Effector CD8-positive, alpha-beta T cell (primary cell): ENCODE results near the gene FGFBP3.
"Not testable (repeated sequence)": the region's sequence is repeated elsewhere in the genome, so short reads cannot be mapped to it uniquely, and the experiment has no call there.

Source experiments
- DNase-seq: peaks from one replicate; lab custom pipeline; 2025; lab: John Stamatoyannopoulos, UW

The FGFBP3 gene

DNA sequence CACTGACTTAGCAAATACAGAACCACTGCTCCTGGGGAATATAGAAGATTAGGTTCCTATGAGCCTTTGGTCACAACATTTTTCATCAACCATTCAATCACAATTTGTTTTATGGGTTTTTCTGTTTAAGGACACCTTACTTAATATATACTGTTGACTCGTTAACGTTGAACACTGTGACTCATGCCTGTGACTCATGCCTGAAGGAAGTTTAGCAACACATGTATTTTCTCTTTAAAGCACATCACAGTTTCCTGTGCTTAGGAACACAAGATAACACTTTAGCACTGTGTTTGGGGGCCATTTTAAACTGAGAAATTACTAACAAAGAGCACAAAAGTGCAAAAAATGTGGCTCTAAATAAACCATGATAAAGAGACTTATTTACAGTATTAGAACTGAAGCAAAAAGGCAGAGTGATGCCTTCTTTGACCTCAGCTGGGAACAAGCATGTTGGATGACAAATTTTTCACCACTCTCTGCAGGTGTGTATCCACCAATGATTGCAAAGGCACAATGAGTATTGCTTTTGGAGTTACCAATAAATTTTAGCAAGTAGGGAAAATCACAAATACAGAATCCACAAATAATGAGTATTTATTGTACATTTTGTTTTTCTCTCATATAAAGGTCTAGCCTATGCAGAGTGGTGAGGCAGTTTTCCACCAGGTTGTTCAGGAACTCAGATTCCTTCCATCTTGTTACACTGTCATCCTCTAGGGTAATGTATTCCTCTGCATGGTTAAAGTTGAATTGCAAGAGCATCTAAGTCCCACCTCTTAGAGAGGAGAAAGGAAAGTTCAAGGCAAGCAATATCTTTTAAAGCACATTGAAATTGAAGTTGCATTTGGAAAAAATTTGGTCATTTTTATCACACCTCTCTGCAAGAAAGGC, 7.3 kb downstream of the FGFBP3 start:
- no peak for DNase-seq

DNA sequence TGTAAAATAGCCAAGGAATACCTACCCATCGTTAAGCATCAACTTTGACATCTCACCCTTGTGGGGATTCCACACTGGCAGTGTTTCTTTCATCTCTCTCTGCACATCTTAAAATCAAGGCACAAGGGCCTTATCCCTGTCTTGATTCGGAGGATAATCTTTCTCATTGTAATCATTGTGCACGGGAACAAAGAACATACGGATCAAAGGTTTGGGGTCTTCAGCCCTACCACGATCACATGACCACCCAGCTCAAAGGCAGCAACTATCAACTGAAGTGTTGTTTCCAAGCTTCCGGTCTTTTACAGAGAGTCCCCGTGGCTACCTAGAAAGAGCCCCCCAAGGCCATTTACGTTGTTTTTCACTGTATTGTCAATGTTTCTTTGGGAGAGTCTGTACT, 11.9 kb downstream of the FGFBP3 start:
- no peak for DNase-seq

DNA sequence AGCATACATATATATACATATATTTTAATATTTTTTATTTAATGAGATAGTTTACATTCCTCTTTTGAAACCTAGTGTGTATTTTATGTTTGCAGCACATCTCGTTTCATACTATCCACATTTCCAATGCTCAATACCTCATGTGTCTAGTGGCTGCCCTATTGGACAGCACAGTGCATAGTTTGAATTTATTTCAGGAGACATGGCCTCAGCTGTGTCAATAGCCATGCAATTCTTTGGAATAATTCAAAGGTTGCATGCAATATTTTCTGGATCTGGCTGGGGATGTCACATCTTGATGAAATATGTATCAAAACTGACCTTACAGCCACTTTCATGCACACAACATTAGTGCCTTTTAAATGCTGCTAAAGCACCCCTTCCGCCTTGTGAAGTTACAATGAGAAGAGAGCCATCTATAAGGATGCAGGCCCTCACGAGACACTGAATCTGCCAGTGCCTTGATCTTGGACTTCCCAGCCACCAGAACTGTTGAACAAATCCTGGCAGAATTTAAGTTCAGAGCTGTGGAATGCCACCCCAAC, 13.0 kb downstream of the FGFBP3 start:
- no peak for DNase-seq

DNA sequence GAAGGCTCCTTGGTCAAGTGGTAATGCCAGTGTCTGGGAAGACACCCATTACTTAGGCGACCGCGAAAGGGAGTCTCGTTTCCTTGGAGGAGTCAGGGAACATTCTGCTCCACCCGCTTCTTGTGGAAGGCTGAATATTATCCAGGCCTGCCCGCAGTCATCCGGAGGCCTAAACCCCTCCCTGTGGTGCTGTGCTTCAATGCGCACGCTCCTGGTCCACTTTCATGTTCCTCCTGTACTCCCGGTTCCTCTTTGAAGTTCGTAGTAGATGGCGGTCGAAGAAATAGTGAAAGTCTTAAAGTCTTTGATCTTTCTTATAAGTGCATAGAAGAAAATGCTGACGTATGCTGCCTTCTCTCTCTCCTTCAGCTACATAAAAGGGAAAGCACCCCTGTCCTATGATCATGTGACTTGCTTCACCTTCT, 15.0 kb downstream of the FGFBP3 start:
- DNase-seq: not testable (repeated sequence)

DNA sequence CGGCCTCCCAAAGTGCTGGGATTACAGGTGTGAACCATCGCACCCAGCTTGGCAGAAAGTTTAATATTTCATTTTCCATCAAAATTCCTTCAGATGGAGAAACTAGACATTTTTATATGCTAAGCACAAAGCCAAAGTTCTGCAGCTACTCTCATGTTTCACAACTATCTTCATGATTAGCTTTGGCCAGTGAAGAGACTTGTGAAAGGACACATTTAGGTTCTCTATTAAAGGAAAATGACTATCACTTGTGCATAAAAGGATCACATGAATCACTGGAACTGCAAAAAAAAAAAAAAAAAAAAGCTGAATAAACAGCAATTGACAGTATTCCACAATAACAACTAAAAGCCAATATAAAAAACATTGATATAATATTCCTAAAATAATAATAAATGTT, 16.2 kb downstream of the FGFBP3 start:
- DNase-seq: no peak

DNA sequence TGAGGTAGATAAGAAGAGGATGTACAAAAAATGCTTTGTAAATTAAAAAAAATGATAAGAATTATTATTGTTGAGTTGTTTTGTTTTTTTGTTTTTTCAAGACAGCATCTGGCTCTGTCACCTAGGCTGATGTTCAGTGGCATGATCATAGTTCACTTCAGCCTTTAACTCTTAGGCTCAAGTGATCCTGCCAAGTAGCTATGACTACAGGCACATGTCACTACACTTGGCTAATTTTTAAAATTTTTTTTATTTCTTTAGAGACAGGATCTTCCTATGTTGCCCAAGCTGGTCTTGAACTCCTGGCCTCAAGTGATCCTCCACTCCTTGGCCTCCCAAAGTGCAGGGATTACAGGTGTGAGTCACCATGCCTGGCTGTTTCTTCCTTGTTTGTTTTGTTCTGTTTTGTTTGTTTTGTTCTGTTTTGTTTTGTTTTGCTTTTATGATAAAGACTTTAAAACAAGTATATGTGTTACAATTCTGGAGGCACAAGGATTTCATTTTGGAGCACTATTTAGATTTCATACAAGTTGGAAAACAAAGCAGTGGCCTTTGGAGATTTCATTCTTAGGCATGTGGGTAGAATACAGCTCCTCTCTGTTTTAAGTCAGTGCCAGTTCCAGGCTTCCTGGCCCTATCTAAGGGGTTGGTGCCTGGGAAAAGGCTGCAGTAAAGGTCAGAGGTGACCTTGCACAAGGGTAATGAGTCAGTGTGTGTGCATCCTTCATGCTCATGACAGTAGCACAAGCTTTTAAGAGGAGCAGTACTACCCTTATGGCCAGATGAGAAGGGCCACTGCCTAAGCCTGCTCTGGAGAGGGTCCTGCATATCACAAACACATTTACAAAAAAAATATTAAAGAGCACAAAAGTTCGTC, 17.9 kb downstream of the FGFBP3 start:
- no peak for DNase-seq

DNA sequence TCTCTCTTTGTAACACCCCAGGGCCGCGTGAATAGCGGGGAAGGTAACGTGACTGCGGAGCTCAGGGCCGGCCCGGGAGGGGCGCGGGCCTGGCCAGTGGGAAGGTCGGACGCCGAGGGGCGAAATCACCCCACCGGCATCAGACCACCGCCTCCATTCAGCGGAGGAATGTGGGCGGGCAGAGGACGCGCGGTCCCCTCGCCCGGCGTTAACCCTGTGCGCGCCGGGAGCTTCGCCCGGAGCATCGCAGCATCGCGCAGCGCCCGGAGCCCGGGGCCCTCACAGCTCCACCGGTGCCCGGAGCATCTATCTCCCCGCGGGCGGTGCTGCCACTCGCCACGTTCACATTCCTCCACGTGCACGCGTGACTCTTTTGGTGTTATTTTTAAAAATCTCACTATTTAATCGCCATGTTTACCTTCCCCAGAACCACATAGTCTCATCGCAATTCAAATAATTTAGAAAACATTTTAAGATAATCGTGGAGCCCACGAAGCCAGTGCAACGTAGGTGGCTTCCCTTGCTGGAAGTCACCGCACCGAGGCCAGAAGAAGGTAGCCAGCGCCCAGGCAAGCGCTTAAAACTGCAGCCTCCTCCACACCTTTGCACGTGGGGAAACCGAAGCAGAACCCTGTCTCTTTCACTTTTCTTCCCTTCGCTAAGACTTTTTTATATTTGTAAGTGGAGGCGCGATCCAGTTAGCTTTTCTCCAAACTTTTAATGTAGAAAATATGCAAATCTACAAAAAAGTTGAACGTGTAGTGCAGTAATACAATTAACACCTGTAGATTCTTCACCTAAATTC, 21.8 kb downstream of the FGFBP3 start:
- DNase-seq: no peak

DNA sequence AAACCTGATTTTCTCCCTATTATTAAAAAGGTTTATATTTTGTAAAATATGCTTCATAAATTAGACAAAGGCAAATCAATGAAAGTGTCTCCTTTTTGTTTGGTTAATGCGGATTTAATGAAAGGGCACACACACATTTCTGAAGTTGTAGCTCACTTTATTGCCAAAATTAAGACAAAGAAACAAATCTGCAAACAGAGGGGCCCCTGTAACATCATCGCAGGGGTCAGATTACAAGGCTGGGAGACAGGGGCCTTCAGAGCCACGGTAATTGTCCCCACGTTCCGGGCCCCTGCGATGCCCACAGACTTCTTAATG, 22.4 kb downstream of the FGFBP3 start:
- no peak for DNase-seq

DNA sequence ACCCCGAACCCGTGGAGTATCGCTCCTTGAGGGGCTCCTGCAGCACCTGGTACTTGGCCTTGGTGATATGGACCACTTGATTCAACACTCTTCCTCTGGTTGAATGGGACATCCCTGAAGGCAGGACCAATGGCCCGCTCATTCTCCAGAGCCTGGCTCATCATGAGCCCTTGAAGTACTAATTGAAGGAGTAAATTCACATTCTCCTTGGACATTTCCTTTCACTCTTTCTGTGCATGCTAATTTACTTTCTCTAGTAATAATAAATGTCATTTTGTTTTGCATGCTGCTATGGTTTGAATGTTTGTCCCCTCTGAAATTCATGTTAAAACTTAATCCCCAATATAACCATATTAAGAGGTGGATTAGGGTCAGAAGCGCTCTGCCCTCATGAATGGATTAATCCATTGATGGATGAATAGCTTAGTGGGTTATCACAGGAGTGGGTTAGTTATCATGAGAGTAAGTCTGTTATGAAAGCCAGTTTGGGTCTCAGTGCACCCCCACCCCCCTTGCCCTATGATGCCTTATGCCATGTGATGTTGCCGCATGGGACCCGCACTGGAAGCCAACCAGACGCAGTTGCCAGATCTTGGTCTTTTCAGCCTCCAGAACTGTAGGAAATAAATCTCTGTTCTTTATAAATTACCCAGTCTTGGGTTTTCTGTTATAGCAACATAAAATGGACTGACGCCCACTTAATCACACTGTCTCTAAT, 23.8 kb downstream of the FGFBP3 start:
- no peak for DNase-seq

DNA sequence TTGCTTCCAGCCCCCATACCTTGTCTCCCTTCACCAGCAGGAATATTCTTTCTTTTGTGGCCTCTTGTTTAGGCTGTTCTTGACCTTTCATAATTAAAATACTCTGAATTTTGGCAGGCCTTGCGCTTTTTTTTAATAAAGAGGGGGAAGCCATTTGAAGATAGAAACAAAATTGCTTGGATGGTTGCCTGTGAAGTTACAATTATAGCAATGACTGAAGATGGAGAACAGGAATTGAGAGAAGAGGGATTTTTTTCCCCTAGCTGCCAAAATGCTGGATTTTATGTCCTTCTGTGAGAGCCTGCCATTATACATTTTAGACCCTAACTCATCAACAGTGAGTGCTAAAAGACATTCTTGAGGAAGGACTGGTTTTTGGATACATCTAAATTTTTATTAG, 24.8 kb downstream of the FGFBP3 start:
- DNase-seq: no peak

DNA sequence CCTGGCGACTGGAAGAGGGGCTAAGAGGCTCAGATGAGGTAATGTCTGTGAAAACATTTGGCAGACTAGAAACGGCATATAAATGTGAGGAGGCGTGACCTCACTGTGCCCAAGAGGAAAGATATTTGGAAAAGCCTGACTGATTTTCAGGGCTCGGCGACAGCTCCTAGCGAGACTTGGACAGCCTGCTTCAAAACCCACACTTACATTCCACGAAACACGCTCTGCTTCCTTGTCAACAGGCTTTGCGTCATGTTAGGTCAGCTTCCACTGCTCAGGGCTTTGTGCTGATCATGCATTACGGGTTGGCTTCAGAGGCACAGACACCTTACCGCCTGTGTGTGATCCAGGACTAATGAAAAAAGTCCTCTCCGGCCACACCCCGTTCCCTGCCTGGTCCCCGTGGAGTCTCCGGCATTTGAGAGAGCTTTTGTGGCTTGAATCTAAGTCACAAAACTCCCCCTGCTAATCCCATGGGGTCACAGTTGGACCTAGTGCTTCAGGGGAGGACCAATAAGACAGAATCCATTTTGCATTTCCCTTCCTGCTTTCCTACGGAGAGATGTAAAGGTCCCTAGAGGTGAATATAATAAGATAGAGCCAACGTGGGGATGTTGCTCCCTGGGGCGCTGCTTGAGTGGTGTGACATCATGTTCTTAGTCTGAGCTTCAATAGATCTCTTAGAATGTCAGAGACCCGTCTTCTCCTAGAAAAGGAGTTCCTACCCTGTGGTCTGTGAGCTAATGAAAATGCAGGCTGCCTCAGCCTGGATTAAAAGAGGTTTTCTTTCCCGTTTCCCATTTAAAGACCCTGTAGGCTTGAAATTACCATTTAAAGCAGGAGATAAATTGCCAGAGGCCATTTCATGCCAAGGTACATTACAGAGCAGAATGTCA, 25.5 kb downstream of the FGFBP3 start:
- DNase-seq: no peak

DNA sequence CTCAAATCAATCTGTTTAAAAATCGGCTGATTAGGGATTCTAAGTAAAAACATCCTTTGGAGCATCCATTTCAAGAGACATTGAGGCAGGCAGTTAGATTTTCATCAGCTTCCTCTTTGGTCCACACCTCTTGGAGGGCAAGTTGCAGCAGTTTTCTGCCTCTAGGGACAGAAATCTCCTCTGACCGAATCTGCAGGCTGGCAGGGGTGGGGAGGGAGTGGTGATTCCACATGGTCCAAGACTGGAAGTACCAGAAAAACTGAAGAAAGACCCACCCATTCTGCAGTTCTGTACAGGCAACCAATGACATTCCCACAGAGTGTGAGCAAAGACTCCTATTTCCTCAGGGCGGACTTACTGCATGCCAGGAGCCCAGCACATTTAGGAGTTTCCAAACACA, 29.0 kb downstream of the FGFBP3 start:
- no peak for DNase-seq

DNA sequence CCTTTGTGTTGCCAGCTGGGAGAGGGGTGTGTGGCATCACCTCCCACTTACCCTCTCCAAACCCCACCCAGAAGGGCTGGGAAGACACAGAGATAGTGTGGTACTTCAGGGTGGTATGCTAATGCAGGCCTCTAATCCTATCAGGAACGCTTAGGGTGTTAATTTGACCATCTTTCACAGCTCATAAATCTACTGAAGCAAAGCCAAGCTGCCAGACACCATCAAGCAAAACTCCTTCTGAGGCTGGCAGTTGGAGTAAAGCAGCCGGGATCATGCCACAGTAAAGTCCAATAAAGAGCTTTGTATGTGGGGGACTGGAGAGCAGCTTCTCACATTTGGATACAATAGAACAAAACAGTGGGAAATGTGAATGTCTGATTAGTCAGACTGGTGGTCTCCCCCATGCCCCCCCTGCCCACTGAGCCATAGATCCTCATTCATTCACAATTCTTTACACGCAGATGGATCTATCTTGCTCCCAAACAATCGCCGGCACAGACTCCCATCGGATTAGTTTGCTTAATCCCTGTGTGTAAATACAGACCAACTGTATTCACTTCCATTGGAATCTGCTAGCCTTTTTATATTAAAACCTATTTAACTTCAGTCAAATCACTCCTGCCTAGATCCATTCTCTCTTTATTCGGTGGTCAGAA, 29.6 kb downstream of the FGFBP3 start:
- DNase-seq: no peak

DNA sequence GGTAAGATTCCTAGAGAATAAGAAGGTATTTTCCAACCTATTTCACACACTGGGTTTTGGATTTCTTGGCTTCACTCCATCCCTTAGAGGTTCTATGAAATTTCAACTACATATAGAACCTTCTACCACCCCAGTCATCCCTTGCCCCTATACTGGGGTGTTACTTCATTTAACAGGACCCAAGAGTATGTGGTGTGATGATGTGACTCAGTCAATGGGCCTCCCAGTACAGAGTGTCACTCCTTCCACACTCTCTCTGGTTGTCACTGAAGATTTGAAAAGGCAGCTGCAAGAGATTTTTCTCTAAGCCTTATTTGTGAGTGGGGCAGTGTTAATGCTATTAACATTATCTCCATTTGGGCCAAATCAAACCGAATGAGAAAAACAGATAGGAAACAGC, 33.5 kb downstream of the FGFBP3 start:
- DNase-seq: no peak

DNA sequence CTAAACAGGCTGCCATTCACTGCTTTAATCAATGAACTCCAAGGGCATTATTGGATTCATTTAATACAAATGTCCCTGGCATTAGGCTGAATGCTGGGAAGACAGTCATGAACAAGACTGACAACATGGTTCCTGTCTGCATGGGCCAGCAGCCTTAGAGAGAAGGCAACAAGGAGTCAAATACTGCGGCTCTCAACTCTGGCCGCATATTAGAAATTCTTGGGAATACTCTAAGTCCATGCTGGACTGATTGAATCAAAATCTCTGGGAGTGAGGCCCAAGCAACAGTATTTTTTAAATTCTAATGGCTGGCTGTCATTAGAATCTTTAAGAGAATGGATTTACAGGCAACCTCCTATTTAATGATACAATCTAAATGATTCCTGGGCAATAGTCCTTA, 34.1 kb downstream of the FGFBP3 start:
- DNase-seq: no peak

DNA sequence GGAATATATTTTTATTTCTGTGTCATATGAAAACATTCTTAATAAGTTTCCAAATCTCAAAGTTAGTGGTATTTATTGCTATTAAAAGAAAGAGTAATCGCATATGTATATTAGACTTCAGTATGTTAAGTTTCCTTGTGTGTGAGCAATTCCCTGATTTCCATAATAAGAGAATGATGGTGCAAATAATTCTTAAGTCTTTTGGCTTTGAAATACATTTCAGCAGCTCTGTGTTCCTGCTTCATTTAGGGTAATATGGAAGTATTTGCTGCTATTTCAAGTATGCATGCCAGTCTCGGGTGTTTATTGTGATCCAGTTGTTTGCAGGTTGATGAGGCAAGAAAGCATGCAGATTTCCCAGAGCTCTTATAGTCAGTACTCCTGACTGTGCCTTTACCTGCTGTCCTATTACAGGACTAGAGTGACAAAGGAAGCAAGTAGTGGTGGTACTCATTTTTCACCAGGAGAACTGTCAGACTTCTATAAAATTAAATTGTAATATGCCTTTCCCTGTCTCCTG, 43.7 kb downstream of the FGFBP3 start:
- no peak for DNase-seq

DNA sequence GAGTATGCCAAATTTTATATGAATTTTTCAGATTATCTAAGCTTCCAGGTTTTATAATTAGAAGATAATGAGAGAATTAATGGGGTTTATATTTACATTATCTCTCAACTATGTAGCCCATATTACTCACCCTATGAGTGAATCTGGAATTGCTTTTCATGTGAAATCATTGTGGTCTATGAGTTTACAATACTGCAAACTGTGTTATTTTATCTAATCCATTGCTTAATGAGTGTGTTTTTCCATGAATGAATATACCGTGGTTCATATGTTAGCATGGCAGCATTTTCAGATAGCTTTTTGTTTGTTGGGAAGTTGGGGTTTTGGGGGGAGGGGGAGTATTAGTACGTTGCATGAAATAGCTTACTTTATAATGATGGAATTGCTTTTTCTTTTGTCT, 44.5 kb downstream of the FGFBP3 start:
- DNase-seq: no peak

DNA sequence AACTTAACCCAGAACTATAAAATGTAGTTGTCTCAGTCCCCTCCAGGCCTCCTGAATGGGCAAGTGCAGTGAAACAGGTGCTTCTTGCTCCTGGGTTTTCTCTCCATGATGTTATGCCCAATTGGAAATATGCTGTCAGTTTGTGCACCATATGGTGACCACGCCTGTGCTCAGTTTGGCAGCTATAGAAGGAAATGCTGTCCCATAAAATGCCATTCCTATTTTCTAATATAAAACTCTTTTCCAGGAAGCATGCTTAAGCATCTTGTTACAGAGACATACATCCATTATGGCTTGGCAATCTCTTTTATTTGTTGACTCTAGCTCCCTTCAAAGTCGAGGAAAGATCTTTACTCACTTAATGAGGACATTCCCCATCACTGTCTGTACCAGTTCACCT, 45.2 kb downstream of the FGFBP3 start:
- no peak for DNase-seq

DNA sequence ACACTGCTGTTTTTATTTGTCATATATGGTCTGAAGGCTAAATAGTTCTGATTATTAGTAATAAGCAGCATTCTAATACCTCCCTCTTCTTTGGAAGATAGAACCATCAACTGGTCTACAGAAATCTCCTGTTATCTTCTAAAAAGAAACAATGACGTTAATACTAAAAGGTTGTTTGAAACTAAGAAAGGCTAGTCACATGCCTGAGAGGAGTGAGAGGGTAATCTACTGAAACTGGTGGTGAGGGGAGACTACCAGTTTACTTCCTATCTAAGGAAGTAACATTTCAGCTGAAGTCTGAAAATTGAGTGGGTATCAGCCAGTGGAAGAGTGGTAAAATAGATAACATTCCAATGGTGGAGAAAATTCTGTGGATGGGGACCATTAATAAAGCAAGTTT, 48.4 kb downstream of the FGFBP3 start:
- DNase-seq: no peak

DNA sequence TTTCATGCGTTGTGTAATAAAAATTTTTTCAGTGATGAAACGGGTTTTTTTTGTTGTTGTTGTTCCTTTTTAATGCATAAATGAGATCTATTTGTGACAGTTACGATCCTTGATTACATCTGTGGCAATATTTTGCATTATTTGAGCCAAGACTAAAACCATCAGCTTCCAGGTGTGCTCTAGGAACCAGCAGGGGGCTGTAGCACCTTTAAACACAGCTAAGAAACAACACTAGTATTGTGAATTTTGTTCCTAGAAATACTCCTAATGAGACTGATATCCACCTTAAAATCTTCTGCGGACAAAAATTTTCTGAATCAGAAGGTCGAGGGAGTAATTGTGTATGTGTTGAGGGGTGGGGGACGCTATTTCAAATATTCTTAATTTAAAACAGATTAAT, 52.6 kb downstream of the FGFBP3 start:
- DNase-seq: no peak
